ENCODE results near the gene MTAP. TPM values are rescaled to one million over a fixed set of nuclear protein-coding genes. Genes with fewer than 3 reads are reported as not detected.

MTAP gene
- polyA plus RNA-seq, 1 donor (not counting 4 experiments of a cell fraction or from before 2014, with no cell fraction given), result 48.7 TPM

GRCh38 chr9:21770871-21771560 lies 31.4 kb upstream of the MTAP start:
- Histone ChIP-seq H3K36me3 (ENCODE audit: control insufficient read depth in 2 of 2, extremely low read depth in 1 of 2, insufficient read depth in 2 of 2, low read length in 2 of 2) (no peaks in the 10 kb centered on the region), H3K79me2 (ENCODE audit: control insufficient read depth, insufficient read depth, low read length) (no peaks in the 10 kb centered on the region), H3K27me3 (ENCODE audit: control insufficient read depth, extremely low read depth, insufficient read depth, low read length) (no peaks in the 10 kb centered on the region), H3K9me3 (ENCODE audit: control insufficient read depth, low read depth, low read length) (no peaks in the 10 kb centered on the region), H3K4me2 (ENCODE audit: control insufficient read depth, extremely low read depth, insufficient read depth, low read depth, low read length) (peak overlapping the region; percentile 80), H3K4me1 (ENCODE audit: control insufficient read depth, extremely low read depth, insufficient read depth, low read length) (peaks cover 15% of the 10 kb centered on the region), H3K9ac (ENCODE audit: control insufficient read depth, extremely low read depth, insufficient read depth, low read length) (peak overlapping the region; percentile 2), H3K9me1 (ENCODE audit: control insufficient read depth, extremely low read depth, insufficient read depth, low read length) (no peaks in the 10 kb centered on the region), H2AFZ (ENCODE audit: control insufficient read depth, low read length) (peak overlapping the region; percentile 87), H3K27ac (ENCODE audit: control insufficient read depth, insufficient read depth, low read length) (peak overlapping the region; percentile 67), H4K20me1 (ENCODE audit: control insufficient read depth, extremely low read depth, insufficient read depth, low read length) (no peaks in the 10 kb centered on the region), H3K4me3 (ENCODE audit: control insufficient read depth in 2 of 3, extremely low read depth in 1 of 3, insufficient read depth in 2 of 3, low read depth in 1 of 3, low read length in 3 of 3) (peak overlapping the region in 2 of 3 experiments; percentile 4 to 35)
- dilution Hi-C loops (cut with MboI; ENCODE audit: extremely low pct_ligation_motif_present, low sequenced_read_pairs), result no loop called here
- TF ChIP-seq CTCF (optimal IDR thresholded peaks at IDR 0.05 in 1 of 3, IDR thresholded peaks at IDR 0.05 in 1 of 3, conservative IDR thresholded peaks at IDR 0.05 in 1 of 3; ENCODE audit: extremely low read depth in 1 of 3, insufficient read depth in 2 of 3, low read length in 3 of 3) (no peak), EZH2 (IDR thresholded peaks at IDR 0.05; ENCODE audit: low read length) (no peak)
- FAIRE-seq (peak; percentile 85), DNase-seq (ENCODE audit: low read depth, low spot score) (no peak)

GRCh38 chr9:21777701-21778100 lies 24.7 kb upstream of the MTAP start:
- no peak overlapping the region for H3K9ac ChIP-seq (ENCODE audit: control insufficient read depth, extremely low read depth, insufficient read depth, low read length)
- no peak overlapping the region for H3K27ac ChIP-seq (ENCODE audit: control insufficient read depth, insufficient read depth, low read length)
- peak overlapping the region; percentile 50 for H2AFZ ChIP-seq (ENCODE audit: control insufficient read depth, low read length)
- DNase-seq (ENCODE audit: low read depth, low spot score), result no peak
- dilution Hi-C loops (cut with MboI; ENCODE audit: extremely low pct_ligation_motif_present, low sequenced_read_pairs), result loop anchor here (25.0 kb wide), 1 partner anchor 215 kb away; no protein-coding TSS in a partner anchor
- FAIRE-seq, result peak; percentile 71
- H3K36me3 ChIP-seq (ENCODE audit: control insufficient read depth in 2 of 2, extremely low read depth in 1 of 2, insufficient read depth in 2 of 2, low read length in 2 of 2), result no peaks in the 10 kb centered on the region
- no peaks in the 10 kb centered on the region for H4K20me1 ChIP-seq (ENCODE audit: control insufficient read depth, extremely low read depth, insufficient read depth, low read length)
- H3K4me3 ChIP-seq (ENCODE audit: control insufficient read depth in 2 of 3, extremely low read depth in 1 of 3, insufficient read depth in 2 of 3, low read depth in 1 of 3, low read length in 3 of 3), result no peak overlapping the region
- H3K4me2 ChIP-seq (ENCODE audit: control insufficient read depth, extremely low read depth, insufficient read depth, low read depth, low read length), result peak overlapping the region; percentile 49
- peaks cover 26% of the 10 kb centered on the region for H3K4me1 ChIP-seq (ENCODE audit: control insufficient read depth, extremely low read depth, insufficient read depth, low read length)
- no peaks in the 10 kb centered on the region for H3K9me3 ChIP-seq (ENCODE audit: control insufficient read depth, low read depth, low read length)
- H3K79me2 ChIP-seq (ENCODE audit: control insufficient read depth, insufficient read depth, low read length), result no peaks in the 10 kb centered on the region
- H3K27me3 ChIP-seq (ENCODE audit: control insufficient read depth, extremely low read depth, insufficient read depth, low read length), result no peaks in the 10 kb centered on the region
- TF ChIP-seq CTCF (optimal IDR thresholded peaks at IDR 0.05 in 1 of 3, IDR thresholded peaks at IDR 0.05 in 1 of 3, conservative IDR thresholded peaks at IDR 0.05 in 1 of 3; ENCODE audit: extremely low read depth in 1 of 3, insufficient read depth in 2 of 3, low read length in 3 of 3) (no peak), EZH2 (IDR thresholded peaks at IDR 0.05; ENCODE audit: low read length) (no peak)
- H3K9me1 ChIP-seq (ENCODE audit: control insufficient read depth, extremely low read depth, insufficient read depth, low read length), result no peaks in the 10 kb centered on the region
